22Rv1 (cell line): ENCODE measurements around the gene PARD6G.

Experiments
- H3K27ac ChIP-seq: fragments of 450-650 bp; 2 replicates; pipeline ENCODE4 v1.5.1; 2017
- CTCF ChIP-seq: fragments of 450-650 bp; IDR thresholded peaks from 2 replicates; pipeline ENCODE4 v1.5.1; 2017; ENCODE audit warnings: mild to moderate bottlenecking
- ZFX ChIP-seq: fragments of 450-650 bp; IDR thresholded peaks from 2 replicates; pipeline ENCODE4 v1.6.1; 2017; ENCODE audit warnings: antibody characterized with exemption, borderline replicate concordance

PARD6G gene

DNA sequence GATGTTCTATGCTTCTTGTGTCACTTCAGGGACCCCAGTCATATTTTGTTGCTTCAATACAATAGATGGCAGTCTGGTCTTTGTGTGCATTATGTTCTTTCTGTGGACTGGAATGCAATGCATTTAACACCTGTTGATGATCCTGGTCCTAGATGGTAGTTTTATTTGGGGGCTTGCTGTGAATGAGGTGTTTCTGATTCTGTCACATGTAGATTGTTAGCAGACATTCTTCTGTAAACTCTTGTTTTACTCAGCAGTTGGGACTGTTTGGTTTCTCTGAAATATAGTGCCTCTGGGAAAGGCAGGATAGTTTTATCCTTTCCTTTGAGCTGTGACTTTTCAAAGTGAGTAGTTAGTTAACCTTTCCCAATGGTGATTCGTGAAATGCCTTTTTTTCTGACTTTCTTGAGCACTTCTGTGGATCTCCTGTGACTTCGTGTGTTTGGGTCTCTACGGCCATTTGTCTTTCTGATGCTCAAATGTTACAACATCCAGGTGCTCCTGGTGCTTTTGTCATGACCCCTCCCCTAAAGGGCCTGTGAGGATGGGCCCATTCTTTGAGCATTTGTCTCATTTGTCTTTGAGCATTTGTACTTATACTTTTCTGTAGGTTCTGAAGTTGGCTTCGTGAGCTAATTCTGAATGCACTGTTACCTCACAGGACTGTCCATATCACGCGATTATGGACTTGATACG lies 117.5 kb downstream of the PARD6G start:
- no peak for TF ChIP-seq ZFX
- TF ChIP-seq CTCF = no peak
- H3K27ac ChIP-seq = no peak overlapping the region

GRCh38 chr18:80127635-80128034 lies 119.7 kb downstream of the PARD6G start:
- TF ChIP-seq CTCF (no peak), ZFX (no peak)
- H3K27ac ChIP-seq = no peak overlapping the region

DNA sequence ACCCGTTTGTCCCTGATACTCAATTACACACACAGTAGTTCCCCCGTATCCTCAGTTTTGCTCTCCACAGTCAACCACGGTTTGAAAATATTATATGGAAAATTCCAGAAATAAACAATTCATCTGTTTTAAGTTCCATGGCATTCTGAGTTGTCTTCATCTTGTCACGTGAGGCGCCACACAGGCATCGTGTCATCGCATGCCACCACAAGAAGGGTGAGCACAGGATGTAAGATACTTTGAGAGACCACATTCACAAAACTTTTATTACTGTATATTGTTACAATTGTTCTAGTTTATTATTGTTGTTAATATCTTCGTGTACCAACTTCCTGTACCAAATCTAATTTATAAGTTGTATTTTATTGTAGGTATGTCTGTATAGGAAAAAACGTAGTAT lies 120.5 kb downstream of the PARD6G start:
- no peak for TF ChIP-seq ZFX
- TF ChIP-seq CTCF = no peak
- H3K27ac ChIP-seq = no peak overlapping the region

- no peak overlapping the region for H3K27ac ChIP-seq
- TF ChIP-seq ZFX = no peak
- no peak for TF ChIP-seq CTCF
Measured at GRCh38 chr18:80124131-80124530, 123.2 kb downstream of the PARD6G start.

GRCh38 chr18:80120932-80121331 lies 126.4 kb downstream of the PARD6G start:
- H3K27ac ChIP-seq = no peak overlapping the region
- TF ChIP-seq CTCF = no peak

GRCh38 chr18:80119111-80119510 lies 128.2 kb downstream of the PARD6G start:
- TF ChIP-seq CTCF (no peak), ZFX (no peak)
- H3K27ac ChIP-seq = no peak overlapping the region

DNA sequence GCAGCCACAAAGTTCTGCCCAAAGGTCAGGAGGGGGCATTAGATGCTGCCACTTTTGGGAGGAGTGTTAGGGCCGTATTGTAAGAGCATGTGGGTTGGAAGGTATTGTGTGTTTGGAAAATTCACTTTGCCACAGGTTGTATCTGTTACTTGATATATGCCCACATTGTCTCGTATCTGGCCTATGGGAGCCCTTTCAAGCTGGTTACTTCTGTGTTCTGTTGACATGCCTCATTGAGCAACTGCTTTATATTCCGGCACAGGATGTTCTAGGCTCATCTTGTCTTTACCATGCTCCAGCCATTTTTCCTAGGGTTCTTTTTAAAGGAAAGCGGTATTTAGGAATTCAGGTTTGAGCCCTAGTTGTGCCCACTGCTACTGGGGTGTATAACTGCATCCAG lies 132.3 kb downstream of the PARD6G start:
- H3K27ac ChIP-seq = no peak overlapping the region
- TF ChIP-seq CTCF (no peak), ZFX (no peak)
